Lower lobe of right lung (tissue), 2 donors: ENCODE measurements around the gene SGPP1. TPM values are rescaled to one million over a fixed set of nuclear protein-coding genes. Genes with fewer than 3 reads are reported as not detected.

ENCODE experiments used
- ATAC-seq, 2 donors: fragments of 200-7000 bp; cut with Tn5 transposase; one replicate each; pipeline ENCODE4 v1.9.1; 2020 to 2022; ENCODE audit warnings: mild to moderate bottlenecking in 2 of 2, moderate library complexity in 2 of 2
- DNase-seq: peaks from one replicate; pipeline ENCODE4 v3.0.0-alpha.2; 2020
- H3K27ac ChIP-seq: fragments of 200-600 bp; one replicate; pipeline ENCODE4 v1.8.0; 2022
- H3K27me3 ChIP-seq: fragments of 200-600 bp; one replicate; pipeline ENCODE4 v1.8.0; 2022; ENCODE audit warnings: low read depth
- H3K36me3 ChIP-seq: fragments of 200-600 bp; one replicate; pipeline ENCODE4 v1.8.0; 2022; ENCODE audit warnings: mild to moderate bottlenecking
- H3K4me1 ChIP-seq: fragments of 200-600 bp; one replicate; pipeline ENCODE4 v1.8.0; 2022
- H3K4me3 ChIP-seq: fragments of 200-600 bp; one replicate; pipeline ENCODE4 v1.8.0; 2022; ENCODE audit warnings: mild to moderate bottlenecking
- H3K9me3 ChIP-seq: fragments of 200-600 bp; one replicate; pipeline ENCODE4 v1.8.0; 2022
- CTCF ChIP-seq: fragments of 200-600 bp; IDR thresholded peaks from one replicate; pipeline ENCODE4 v1.8.0; 2022; ENCODE audit warnings: antibody characterized with exemption, mild to moderate bottlenecking
- intact Hi-C: fragments of 100-400 bp; cut with DNase I; formaldehyde crosslinking; loops from one replicate; pipeline ENCODE4 v1.11.0; 2022
- total RNA-seq: library from RNA; stranded (reverse); fragmentation: NEBNext Ultra II Directional; extraction: Animal tissue kit (Norgen Biotek cat#: 25700); gene quantifications from one replicate; pipeline ENCODE4 v1.2.1, GENCODE V29; 2021
- donor health status: DM: no; HTN: yes; CAD: no; lungs with severe emphysema.

SGPP1 gene
- total RNA-seq, 1 donor from 2014 or later: 20.8 TPM

DNA sequence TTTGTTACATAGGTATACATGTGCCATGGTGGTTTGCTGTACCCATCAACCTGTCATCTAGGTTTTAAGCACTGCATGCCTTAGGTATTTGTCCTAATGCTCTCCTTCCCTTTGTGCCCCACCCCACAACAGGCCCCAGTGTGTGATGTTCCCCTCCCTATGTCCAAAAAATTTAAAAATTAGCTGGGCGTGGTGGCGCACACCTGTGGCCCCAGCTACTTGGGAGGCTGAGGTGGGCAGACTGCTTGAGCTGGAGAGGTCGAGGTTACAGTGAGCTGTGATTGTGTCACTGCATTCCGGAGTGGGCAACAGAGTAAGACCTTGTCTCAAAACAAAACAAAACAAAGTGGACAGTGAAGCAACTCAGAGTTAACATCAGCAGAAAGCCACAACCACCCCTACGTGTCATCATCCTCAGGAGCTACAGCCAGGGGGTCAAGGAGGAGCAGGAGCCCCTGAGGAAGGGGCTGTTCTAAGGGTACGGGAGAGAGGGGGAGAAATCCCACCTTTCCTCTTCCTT is 36.8 kb upstream of the SGPP1 start:
- Histone ChIP-seq H3K4me1 (no peaks in the 10 kb centered on the region), H3K9me3 (no peaks in the 10 kb centered on the region), H3K36me3 (no peaks in the 10 kb centered on the region), H3K27ac (no peak overlapping the region), H3K27me3 (no peaks in the 10 kb centered on the region), H3K4me3 (no peak overlapping the region)
- no peak for ATAC-seq
- no peak for TF ChIP-seq CTCF
- DNase-seq: no peak
- intact Hi-C loops: no loop called here

- H3K27ac ChIP-seq: no peak overlapping the region
- no peaks in the 10 kb centered on the region for H3K9me3 ChIP-seq
- ATAC-seq (no peak), DNase-seq (no peak)
- H3K27me3 ChIP-seq: no peaks in the 10 kb centered on the region
- no peaks in the 10 kb centered on the region for H3K4me1 ChIP-seq
- H3K36me3 ChIP-seq: no peaks in the 10 kb centered on the region
- H3K4me3 ChIP-seq: no peak overlapping the region
- intact Hi-C loops: no loop called here
- TF ChIP-seq CTCF: no peak
Observed at GRCh38 chr14:63764103-63764502, 36.2 kb upstream of the SGPP1 start.

DNA sequence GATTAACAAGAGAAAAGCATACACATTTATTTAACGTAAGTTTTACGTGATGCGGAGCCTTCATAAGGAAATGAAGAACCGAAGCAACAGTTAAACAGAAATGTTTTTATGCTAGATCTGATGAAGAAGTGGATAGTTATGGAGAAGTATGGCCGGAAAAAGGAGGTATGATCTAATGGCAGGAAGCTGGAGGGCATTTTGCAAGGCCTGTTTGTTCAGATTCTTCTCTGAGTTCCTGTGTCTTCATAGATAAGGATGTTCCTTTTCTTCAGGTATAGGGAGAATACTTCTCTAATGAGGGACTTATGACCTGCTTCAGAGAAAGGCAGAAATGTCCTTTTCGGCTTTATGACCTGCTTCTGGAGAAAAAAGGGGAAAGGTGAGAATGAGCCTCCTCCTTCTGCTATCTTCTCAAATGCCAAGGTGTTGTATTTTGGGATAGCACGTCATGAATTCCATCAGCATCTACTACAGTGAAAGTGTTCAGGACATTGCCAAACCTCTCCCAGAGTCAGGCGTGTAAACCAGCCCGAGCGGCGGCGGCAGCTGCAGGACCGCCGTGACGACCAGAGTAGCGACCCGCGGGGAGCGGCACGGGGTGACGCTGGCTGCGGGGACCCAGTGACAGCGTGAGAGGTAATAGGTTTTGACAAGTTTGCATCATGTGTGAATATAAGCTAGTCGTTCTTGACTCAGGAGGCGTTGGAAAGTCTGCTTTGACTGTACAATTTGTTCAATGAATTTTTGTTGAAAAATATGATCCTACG is 33.7 kb upstream of the SGPP1 start:
- H3K9me3 ChIP-seq: no peaks in the 10 kb centered on the region
- TF ChIP-seq CTCF: no peak
- no peaks in the 10 kb centered on the region for H3K36me3 ChIP-seq
- H3K4me3 ChIP-seq: no peak overlapping the region
- no peaks in the 10 kb centered on the region for H3K27me3 ChIP-seq
- DNase-seq (peak; percentile 52), ATAC-seq (no peak)
- H3K27ac ChIP-seq: no peak overlapping the region
- intact Hi-C loops: no loop called here
- H3K4me1 ChIP-seq: no peaks in the 10 kb centered on the region

- intact Hi-C loops: no loop called here
- Histone ChIP-seq H3K4me1 (no peaks in the 10 kb centered on the region), H3K36me3 (no peaks in the 10 kb centered on the region), H3K27ac (peak overlapping the region; percentile 54), H3K4me3 (no peak overlapping the region), H3K27me3 (no peaks in the 10 kb centered on the region), H3K9me3 (no peaks in the 10 kb centered on the region)
- no peak for TF ChIP-seq CTCF
- ATAC-seq (no peak), DNase-seq (no peak)
Observed at GRCh38 chr14:63760014-63760413, 32.1 kb upstream of the SGPP1 start.

DNA sequence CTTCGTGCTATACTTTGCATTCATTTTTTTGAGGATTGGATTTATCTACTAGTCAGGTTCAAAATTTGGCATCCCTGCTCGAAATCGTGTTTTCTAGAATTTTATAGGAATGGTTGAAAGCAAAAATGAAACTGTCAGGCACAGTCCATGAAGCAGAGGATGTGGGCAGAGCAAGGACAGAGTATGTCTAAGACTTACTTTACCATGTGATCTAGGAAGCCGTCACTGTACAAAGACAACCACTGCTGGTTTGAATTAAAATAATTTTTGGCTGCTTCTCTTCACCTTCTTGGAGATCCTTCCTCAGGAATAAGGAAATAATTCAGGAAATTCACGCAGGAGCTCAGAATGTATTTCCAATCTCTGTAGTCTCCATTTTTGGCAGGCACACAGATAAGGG is 31.6 kb upstream of the SGPP1 start:
- H3K9me3 ChIP-seq: no peaks in the 10 kb centered on the region
- peak overlapping the region; percentile 21 for H3K4me3 ChIP-seq
- DNase-seq: no peak
- intact Hi-C loops: no loop called here
- peak in 1 of 2 donors; percentile 68 for ATAC-seq
- peak overlapping the region; percentile 54 for H3K27ac ChIP-seq
- H3K27me3 ChIP-seq: no peaks in the 10 kb centered on the region
- no peak for TF ChIP-seq CTCF
- H3K4me1 ChIP-seq: no peaks in the 10 kb centered on the region
- H3K36me3 ChIP-seq: no peaks in the 10 kb centered on the region
